ENCODE results near the gene FCN3.

Gene FCN3

GRCh38 chr1:27366411-27367159, 8.0 kb downstream of the FCN3 start, which contains the start of gene MAP3K6:
Gene MAP3K6 (minus strand): TSS chr1:27366961. CDS start chr1:27366597, 364 bp downstream.
- H3K4me3 ChIP-seq (ENCODE audit: low read depth, low read length), result peak within 1 kb of the TSS; percentile 61
- 0 out of 2 replicates have a peak, but pooled peaks have one; percentile 7 for TF ChIP-seq CTCF (IDR thresholded peaks at IDR 0.05; ENCODE audit: low read depth, low read length)

- H3K4me3 ChIP-seq (ENCODE audit: low read depth, low read length), result peak overlapping the region; percentile 61
- no peak for TF ChIP-seq CTCF (IDR thresholded peaks at IDR 0.05; ENCODE audit: low read depth, low read length)
Observed at GRCh38 chr1:27366113-27366410, 8.6 kb downstream of the FCN3 start.

GRCh38 chr1:27365372-27366112, 9.1 kb downstream of the FCN3 start:
- no peak for TF ChIP-seq CTCF (IDR thresholded peaks at IDR 0.05; ENCODE audit: low read depth, low read length)
- peak overlapping the region; percentile 61 for H3K4me3 ChIP-seq (ENCODE audit: low read depth, low read length)

- H3K4me3 ChIP-seq (ENCODE audit: low read depth, low read length), result peak overlapping the region; percentile 61
- TF ChIP-seq CTCF (IDR thresholded peaks at IDR 0.05; ENCODE audit: low read depth, low read length), result no peak
Observed at GRCh38 chr1:27364696-27365371, 9.8 kb downstream of the FCN3 start.

GRCh38 chr1:27363766-27364695, 10.6 kb downstream of the FCN3 start:
- no peak overlapping the region for H3K4me3 ChIP-seq (ENCODE audit: low read depth, low read length)
- TF ChIP-seq CTCF (IDR thresholded peaks at IDR 0.05; ENCODE audit: low read depth, low read length), result no peak

- no peak for TF ChIP-seq CTCF (IDR thresholded peaks at IDR 0.05; ENCODE audit: low read depth, low read length)
Observed at GRCh38 chr1:27361553-27361952, 13.1 kb downstream of the FCN3 start.

More at GRCh38 chr1:27361553-27361952, 13.1 kb downstream of the FCN3 start:
- H3K4me3 ChIP-seq (ENCODE audit: low read depth, low read length), result no peak overlapping the region

Data from WI38 (cell line).